Stimulated activated CD8-positive, alpha-beta memory T cell treated with anti-CD3 and anti-CD28 coated beads, Interleukin-12 subunit alpha, Interleukin-12 subunit beta, amount 100 ng/mL, for 24 hours (primary cell): ENCODE results near the gene GNB5.
"Not testable (repeated sequence)": the region's sequence is repeated elsewhere in the genome, so short reads cannot be mapped to it uniquely, and the experiment has no call there.

Experiments used
- DNase-seq: peaks from one replicate; pipeline ENCODE4 v3.0.0-alpha.2; 2020; ENCODE audit errors: extremely low read depth

Gene GNB5

GRCh38 chr15:52191207-52191606, at the start of gene GNB5:
Gene GNB5 (minus strand): TSS chr15:52191392. CDS start chr15:52184676, 6,716 bp downstream.
- no peak for DNase-seq

- no peak for DNase-seq
Measured at GRCh38 chr15:52240166-52240565, 49.0 kb upstream of the GNB5 start.

GRCh38 chr15:52238989-52239525, 47.9 kb upstream of the GNB5 start:
- not testable (repeated sequence) for DNase-seq

DNA sequence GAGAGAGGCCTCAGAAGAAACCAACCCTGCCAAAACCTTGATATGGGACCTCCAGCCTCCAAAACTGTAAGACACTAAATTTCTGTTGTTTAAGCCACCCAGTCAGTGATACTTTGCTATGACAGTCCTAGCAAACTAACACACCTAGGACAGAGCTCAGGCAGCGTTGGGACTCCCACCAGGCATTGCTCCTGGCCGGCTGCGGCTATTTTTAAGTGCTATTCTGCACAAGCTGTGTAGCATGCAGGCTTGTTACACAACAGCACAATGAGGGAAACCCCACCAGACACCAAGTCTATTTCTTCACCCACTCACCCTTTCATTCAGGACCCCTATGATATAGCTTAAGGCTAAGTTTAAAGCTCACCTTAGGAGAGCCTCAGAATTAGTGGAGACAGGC, 47.0 kb upstream of the GNB5 start:
- no peak for DNase-seq

DNA sequence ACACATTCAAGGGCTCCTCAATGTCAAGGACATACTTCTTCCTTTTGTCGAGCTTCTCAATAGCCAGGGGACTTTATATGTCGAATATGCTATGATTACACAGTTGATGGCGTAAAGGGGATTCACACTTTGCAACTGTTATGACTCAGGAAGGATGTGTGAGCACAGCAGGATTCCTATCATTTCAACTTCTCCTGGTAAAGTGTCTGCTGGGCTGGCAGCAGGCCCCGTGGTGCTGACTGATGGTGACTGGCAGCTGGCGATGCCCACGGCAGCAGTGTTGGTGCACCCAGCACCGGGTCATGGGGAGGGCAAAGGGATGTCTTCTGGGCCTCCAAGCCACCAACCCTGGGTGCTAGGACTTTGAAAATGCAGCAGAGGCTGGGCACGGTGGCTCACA, 44.8 kb upstream of the GNB5 start:
- DNase-seq = no peak

GRCh38 chr15:52234596-52235541, 43.7 kb upstream of the GNB5 start:
- DNase-seq = no peak

GRCh38 chr15:52233405-52233804, 42.2 kb upstream of the GNB5 start:
- DNase-seq = no peak

DNA sequence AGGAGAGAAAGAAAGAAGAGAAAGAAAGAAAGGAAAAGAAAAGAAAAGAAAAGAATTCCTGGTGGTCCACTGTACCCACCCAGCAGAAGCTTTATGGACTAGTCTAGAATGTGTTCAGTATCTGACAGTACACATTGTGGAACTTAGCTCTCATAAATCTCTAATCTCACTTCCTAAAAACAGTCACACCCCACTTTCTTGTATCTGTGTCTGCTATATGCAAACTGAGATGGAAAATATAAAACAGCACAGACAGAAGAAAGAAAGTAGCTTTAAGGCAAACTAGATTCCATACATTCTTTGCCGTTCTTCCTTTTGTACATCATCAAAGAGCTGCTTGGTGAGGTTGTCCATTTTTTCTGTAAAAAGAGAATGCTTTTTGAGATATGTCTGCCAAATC, 41.1 kb upstream of the GNB5 start:
- no peak for DNase-seq

GRCh38 chr15:52230073-52230472, 38.9 kb upstream of the GNB5 start:
- no peak for DNase-seq

- no peak for DNase-seq
Measured at GRCh38 chr15:52228921-52229320, 37.7 kb upstream of the GNB5 start.

GRCh38 chr15:52227456-52227855, 36.3 kb upstream of the GNB5 start:
- DNase-seq = peak; percentile 7

GRCh38 chr15:52225230-52225629, 34.0 kb upstream of the GNB5 start:
- no peak for DNase-seq

GRCh38 chr15:52224211-52224610, 33.0 kb upstream of the GNB5 start:
- no peak for DNase-seq

GRCh38 chr15:52221730-52222129, 30.5 kb upstream of the GNB5 start:
- no peak for DNase-seq

DNA sequence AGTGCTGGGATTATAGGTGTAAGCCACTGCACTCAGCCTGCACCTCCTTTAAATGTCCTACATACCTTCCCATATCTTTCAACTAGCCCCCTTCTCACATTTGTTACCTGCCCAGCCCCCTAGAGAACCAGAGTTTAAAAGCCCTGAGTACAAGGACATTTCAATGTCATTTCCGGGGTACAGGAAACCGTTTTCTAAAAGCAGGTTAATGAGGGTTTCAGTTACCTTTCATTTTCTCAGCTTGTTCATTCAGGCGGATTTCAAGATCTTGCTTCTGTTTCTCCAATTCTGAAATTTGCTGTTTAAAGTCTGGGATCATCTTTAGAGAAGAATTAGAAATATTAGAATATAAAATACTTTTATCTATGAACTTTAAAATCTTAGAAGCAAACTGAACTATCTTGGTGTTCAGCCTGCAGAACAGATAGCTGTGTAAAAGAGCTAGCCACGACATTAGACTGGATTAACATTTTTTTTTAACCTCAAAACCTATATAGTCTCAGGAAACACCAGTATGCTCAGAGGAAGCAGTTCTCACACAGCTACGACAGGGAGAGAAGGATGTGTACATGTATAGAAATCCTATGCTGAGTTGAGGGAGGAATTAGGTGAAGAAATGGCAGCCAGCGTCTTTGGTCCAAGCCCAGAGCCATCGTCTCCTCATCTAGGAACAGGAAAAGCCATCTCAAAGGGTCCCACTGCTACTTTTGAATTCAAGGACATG, 29.9 kb upstream of the GNB5 start:
- DNase-seq = no peak

GRCh38 chr15:52220251-52220650, 29.1 kb upstream of the GNB5 start:
- no peak for DNase-seq

DNA sequence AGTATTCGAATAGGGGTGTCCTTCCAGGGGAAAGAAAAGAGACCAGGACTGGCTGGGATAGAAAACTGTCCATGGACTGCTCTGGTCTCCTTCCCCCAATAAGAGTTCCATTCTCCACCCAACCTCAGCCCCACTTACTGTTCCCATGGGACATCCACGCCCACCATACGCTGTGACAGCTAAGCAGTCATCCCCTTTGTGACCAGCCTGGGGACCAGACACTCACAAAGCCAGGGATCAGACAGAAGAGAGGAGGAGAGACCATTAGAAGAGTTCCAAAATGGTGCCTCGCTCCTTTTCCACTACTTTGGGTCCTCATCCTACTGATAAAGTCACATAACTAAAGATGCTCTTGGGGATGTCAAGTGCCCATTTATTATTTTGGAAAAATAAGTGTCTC, 27.6 kb upstream of the GNB5 start:
- no peak for DNase-seq

- DNase-seq = no peak
Measured at GRCh38 chr15:52218371-52218770, 27.2 kb upstream of the GNB5 start.

DNA sequence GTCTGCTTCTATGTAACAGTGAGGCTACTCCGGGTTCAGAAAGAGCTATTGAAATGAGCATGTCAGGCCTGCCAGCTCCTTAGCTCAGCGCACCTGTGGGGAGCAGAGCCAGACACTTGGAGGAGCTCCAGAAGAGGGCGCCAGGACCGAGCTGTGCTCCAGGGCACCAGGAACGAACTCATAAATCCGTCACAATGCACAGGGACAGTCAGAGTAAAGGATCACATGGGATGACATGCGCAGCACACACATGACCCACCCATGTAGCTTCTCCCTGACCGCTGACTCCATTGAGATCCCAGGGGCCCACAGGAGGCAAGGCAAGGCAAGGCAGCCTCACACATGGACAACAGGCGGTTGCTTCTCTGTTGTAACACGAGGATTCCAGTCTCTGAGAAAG, 26.0 kb upstream of the GNB5 start:
- no peak for DNase-seq

GRCh38 chr15:52214553-52214952, 23.4 kb upstream of the GNB5 start:
- no peak for DNase-seq

DNA sequence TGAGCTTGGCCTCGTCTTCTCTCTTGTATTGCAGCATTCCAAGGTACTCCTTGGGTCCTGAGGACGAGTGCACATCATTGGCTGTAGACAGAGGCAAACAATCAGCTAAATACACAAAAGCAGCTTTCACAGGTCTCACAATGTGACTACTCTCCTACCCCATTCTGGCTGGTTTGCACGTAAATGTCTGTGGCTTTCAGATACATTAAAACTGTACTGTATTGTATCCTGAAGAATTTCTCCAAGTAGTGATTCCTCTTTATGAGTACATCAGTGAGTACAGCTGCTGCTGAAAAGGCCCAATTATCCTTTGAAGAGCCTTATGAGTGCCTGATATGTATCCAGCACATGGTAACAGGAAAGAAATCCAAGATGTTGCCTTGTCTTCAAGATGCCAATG, 22.0 kb upstream of the GNB5 start:
- DNase-seq = no peak

DNA sequence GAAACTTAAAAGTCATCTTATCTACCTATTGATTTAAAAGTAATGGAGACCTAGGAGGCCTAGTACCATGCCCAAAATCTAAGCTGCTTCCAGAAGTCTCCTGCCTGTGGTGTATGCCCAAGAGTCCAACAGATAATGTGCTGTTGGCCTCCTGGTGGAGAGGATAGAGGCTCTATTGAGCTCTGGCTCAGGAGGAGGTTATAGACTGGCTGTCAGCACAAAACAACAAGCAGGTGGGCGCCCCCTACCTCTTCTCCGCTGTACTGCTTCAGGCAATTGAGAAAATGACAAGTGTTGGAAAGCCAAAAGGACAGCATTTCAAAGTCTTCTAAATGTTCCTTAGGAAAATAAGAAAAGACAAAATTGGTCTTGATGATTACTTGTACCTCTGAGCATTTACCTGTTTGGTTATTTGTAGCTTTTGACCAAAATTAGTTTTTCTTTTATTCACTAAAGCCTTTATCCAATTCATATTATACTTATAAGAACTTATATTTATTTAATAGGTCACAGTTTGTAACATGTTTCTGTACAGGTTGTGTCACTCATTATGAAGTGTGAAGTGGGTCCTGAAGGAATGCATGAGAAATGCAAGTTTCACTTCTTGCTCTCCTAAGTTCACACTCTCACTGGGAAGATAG, 17.2 kb upstream of the GNB5 start:
- peak; percentile 21 for DNase-seq
